A549 (cell line): ENCODE measurements around the gene NUDT19.

ENCODE experiments used
- CBX2 ChIP-seq: fragments of 200-600 bp; sonication (generic); IDR thresholded peaks from 2 replicates; pipeline ENCODE4 v1.6.1; 2016; ENCODE audit warnings: low read depth, mild to moderate bottlenecking, borderline replicate concordance
- CHD2 ChIP-seq: fragments of 150-350 bp; IDR thresholded peaks from 2 replicates; pipeline ENCODE4 v1.6.1; 2014; ENCODE audit warnings: low read length; ENCODE audit not compliant: partially characterized antibody
- CTCF ChIP-seq: fragments of >200 bp; sonication (Bioruptor Twin); formaldehyde crosslinking; IDR thresholded peaks from 3 replicates; pipeline ENCODE4 v1.5.1; 2016
- POLR2A ChIP-seq: IDR thresholded peaks from 2 replicates; pipeline ENCODE4 v1.6.1; 2012; ENCODE audit warnings: mild to moderate bottlenecking, low read length
- REST ChIP-seq: fragments of 200-600 bp; sonication (generic); IDR thresholded peaks from 2 replicates; pipeline ENCODE4 v1.6.1; 2016; ENCODE audit warnings: antibody characterized with exemption, mild to moderate bottlenecking, moderate library complexity
- TP53 ChIP-seq: fragments of 250-450 bp; sonication (Bioruptor Pico); IDR thresholded peaks from 2 replicates; pipeline ENCODE4 v1.5.0; 2021; ENCODE audit warnings: mild to moderate bottlenecking, moderate library complexity
- TF ChIP-seq, protein P1 (sequence below): IDR thresholded peaks from 2 replicates; pipeline ENCODE4 v1.6.1; 2012

GRCh38 chr19:32692727-32693061 is 1.1 kb downstream of the NUDT19 start:
- TF ChIP-seq, protein P1, sequence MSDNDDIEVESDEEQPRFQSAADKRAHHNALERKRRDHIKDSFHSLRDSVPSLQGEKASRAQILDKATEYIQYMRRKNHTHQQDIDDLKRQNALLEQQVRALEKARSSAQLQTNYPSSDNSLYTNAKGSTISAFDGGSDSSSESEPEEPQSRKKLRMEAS, result no peak
- TF ChIP-seq CBX2 (no peak), REST (no peak), CHD2 (no peak), POLR2A (no peak), CTCF (no peak), TP53 (CRISPR knock-in tag) (no peak)
